GM18519 (cell line): ENCODE measurements around the gene KLHL10.
"Not testable (repeated sequence)": the region's sequence is repeated elsewhere in the genome, so short reads cannot be mapped to it uniquely, and the experiment has no call there.

Source experiments
- ATAC-seq: cut with Tn5 transposase; IDR thresholded peaks from one replicate; pipeline ENCODE4 v1.9.1; 2021; ENCODE audit warnings: mild to moderate bottlenecking, moderate library complexity; ENCODE audit not compliant: unreplicated experiment, low FRiP score

KLHL10 gene

GRCh38 chr17:41813152-41813680, 24.4 kb upstream of the KLHL10 start:
- ATAC-seq, result no peak

- ATAC-seq, result no peak
Measured at GRCh38 chr17:41813699-41814124, 23.9 kb upstream of the KLHL10 start.

- no peak for ATAC-seq
Measured at GRCh38 chr17:41814195-41814594, 23.4 kb upstream of the KLHL10 start.

GRCh38 chr17:41816637-41817320, 20.8 kb upstream of the KLHL10 start:
- no peak for ATAC-seq

- ATAC-seq, result no peak
Measured at GRCh38 chr17:41818024-41818423, 19.6 kb upstream of the KLHL10 start.

- no peak for ATAC-seq
Measured at GRCh38 chr17:41821776-41822175, 15.8 kb upstream of the KLHL10 start.

- no peak for ATAC-seq
Measured at GRCh38 chr17:41822216-41823140, 15.1 kb upstream of the KLHL10 start.

- ATAC-seq, result no peak
Measured at GRCh38 chr17:41823141-41823524, 14.5 kb upstream of the KLHL10 start.

- ATAC-seq, result no peak
Measured at GRCh38 chr17:41823580-41823979, 14.0 kb upstream of the KLHL10 start.

GRCh38 chr17:41824086-41824485, 13.5 kb upstream of the KLHL10 start:
- no peak for ATAC-seq

GRCh38 chr17:41825175-41825845, 12.3 kb upstream of the KLHL10 start:
- ATAC-seq, result no peak

GRCh38 chr17:41829961-41830360, 7.7 kb upstream of the KLHL10 start:
- not testable (repeated sequence) for ATAC-seq

GRCh38 chr17:41835214-41835799, 2.3 kb upstream of the KLHL10 start:
- no peak for ATAC-seq

GRCh38 chr17:41835800-41836549, 1.6 kb upstream of the KLHL10 start, which contains the start of gene NT5C3B:
Gene NT5C3B (minus strand): TSS chr17:41836232. CDS start chr17:41836193, 39 bp downstream.
- no peak for ATAC-seq

- no peak for ATAC-seq
Measured at GRCh38 chr17:41836550-41837196, 952 bp upstream of the KLHL10 start.

- ATAC-seq, result not testable (repeated sequence)
Measured at GRCh38 chr17:41839448-41839847, 1.8 kb downstream of the KLHL10 start.

GRCh38 chr17:41840781-41841180, 3.2 kb downstream of the KLHL10 start:
- ATAC-seq, result not testable (repeated sequence)

- ATAC-seq, result no peak
Measured at GRCh38 chr17:41844971-41845370, 7.3 kb downstream of the KLHL10 start.

- ATAC-seq, result no peak
Measured at GRCh38 chr17:41848788-41849187, 11.2 kb downstream of the KLHL10 start.
